ENCODE measurements around the gene UNC80.

Gene UNC80

DNA sequence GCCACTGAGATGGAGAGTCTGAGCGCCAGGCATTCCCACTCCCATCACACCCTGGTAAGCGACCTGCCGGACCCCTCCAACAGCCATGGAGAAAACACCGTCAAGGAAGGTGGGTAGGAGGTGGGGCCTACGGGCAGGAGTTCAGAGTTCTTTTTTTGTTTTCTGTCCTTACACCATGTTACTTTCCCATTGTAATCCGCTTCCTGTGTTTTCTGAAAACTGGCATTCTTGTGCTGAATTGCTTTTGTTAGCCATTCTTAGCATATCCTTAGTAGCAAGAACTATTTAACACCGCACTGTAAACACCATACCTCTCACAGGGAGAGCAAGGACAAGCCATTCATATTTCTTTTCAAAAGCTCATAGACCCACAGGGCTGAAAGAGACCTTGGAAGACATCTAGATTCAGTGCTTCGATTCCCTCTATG lies 46.2 kb downstream of the UNC80 start:
- DNase-seq, result no peak

DNA sequence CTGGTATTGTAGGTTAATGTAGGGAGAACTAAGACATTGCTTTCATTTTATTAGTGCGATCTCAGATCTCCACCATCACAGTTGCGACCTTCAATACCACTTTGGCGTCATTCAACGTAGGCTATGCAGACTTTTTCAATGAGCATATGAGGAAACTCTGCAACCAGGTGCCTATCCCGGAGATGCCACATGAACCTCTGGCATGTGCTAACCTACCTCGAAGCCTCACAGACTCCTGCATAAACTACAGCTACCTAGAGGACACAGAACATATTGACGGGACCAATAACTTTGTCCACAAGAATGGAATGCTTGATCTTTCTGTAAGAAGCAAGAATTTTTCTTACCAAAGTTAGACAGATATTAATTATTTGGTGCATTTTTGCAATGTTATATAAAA lies 47.3 kb downstream of the UNC80 start:
- DNase-seq, result no peak

GRCh38 chr2:209821806-209822205 lies 50.2 kb downstream of the UNC80 start:
- no peak for DNase-seq

DNA sequence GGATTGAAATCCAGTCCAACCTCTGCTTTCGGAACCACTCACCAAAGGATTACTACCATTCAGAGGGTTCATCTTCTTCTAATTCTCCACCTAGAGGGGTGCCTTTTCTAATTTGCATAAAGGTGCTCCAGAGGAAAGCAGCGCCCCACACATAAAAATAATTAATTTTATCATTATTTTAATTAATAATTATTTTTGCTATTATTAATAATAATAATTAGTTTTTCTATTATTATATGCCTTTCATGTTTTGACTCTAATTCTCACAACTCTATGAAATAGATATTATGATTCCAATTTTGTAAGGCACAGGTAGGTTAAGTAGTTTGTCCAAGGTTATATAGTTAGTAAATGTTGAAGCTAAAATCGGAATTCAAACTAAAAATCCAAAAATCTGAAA lies 51.9 kb downstream of the UNC80 start:
- DNase-seq, result no peak

DNA sequence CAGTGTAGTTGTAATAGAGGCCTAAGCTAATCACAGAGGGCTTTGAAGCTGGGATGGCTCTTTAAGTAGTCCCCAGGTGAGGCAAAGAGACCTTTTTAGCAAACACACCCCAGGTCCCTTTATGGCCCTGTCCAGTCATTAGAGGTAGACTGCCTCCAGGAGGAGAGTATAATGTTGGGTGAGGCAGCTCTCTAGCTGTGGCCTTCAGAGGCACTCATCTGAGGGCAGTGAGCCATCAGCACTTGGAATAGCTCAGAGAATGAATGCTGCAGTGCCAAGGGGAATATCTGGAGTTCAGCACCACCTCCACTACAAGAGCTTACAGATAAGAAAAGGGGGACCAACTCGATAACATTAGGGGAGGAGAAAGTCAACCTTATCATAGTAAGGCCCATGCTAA lies 52.8 kb downstream of the UNC80 start:
- DNase-seq, result no peak

- DNase-seq, result no peak
Observed at GRCh38 chr2:209830722-209831465, 59.3 kb downstream of the UNC80 start.

DNA sequence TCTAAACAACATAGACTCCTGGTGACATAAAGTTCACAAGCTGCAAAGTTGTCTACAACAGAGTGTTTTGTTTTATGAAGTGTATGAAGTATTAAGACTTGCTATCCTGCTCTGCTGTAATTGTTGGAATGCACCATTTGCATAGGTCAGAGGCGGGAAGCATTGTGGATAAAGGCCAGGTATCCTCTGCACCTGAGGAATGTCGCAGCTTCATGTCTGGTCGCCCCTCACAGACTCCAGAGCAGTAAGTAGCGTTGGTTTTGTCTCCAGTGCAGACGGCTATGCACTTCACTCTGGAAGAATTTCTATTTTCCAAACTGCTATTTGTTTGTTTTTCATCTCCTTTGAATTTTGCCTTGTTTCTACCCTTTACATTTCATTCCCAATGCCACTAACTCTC lies 63.1 kb downstream of the UNC80 start:
- DNase-seq, result no peak

DNA sequence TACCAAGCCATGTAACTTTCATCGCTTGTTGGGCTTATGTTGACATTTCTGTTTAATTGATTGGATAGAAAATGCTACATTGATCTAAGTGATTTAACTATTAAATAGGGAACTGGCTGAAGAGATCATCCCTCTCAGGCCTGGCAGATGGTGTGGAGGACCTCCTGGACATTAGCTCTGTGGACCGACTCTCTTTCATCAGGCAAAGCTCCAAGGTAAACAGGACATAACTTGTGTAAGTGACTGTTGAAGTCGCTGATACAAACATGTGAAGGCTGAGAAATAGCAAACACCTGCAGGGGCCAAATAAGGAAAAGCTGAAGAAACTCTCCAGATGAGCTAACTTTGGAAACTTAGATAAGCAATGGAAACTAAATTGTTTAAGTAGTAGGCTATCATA lies 68.8 kb downstream of the UNC80 start:
- no peak for DNase-seq

- DNase-seq, result no peak
Observed at GRCh38 chr2:209845666-209846065, 74.0 kb downstream of the UNC80 start.

GRCh38 chr2:209864716-209865295 lies 93.2 kb downstream of the UNC80 start:
- no peak for DNase-seq

GRCh38 chr2:209868271-209868994 lies 96.8 kb downstream of the UNC80 start:
- DNase-seq, result no peak

GRCh38 chr2:209870067-209870466 lies 98.4 kb downstream of the UNC80 start:
- no peak for DNase-seq

DNA sequence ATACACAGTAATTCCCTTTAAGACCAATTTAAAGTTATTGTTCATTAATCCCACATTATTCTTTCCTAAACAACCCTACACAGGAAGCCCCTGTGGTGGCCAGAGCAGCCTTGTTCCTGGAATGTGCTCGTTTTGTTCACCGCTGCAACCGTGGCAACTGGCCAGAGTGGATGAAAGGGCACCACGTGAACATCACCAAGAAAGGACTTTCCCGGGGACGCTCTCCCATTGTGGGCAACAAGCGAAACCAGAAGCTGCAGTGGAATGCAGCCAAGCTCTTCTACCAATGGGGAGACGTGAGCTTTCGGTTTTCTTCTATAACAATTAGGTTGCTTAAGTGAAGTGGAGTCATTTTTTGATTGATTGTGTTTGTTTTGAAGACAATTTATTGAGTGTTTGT lies 101.0 kb downstream of the UNC80 start:
- DNase-seq, result no peak

DNA sequence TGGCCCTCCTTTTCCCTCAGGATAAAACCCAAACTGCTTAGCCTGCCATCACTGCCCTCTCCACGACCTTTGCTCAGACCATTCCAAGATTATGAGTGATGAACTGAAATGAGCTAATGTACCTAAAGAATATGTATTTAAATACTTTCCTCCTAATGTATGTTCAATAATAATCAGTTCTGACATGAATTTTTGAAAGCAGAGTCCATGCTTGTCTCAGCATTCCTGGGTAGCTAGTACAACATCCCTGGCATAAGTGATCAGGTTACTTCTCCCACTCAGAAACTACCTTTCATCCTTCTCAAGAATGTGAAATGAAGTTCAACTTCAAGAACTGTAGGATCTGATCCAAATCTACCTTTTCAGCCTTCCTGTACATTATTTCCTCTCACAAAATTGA lies 103.6 kb downstream of the UNC80 start:
- no peak for DNase-seq

GRCh38 chr2:209876211-209876610 lies 104.6 kb downstream of the UNC80 start:
- no peak for DNase-seq

DNA sequence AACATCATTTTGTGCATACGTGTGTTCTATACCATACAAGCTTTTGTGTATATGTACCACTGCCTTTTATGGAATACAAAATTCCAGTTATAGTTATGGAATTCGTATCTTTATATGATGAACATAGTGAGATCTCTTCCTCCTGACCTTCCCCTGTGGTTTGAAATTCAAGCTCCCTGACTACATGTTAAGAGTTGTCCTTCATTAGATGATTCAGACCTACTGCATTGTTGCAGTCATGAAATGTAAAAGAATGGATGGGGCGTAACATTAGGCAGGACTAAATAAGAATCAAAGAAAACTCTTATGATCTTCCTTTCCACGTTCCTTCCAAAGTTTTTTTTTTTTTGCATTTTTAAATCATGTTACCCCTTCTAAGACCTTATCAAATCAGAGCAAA lies 107.1 kb downstream of the UNC80 start:
- no peak for DNase-seq

DNA sequence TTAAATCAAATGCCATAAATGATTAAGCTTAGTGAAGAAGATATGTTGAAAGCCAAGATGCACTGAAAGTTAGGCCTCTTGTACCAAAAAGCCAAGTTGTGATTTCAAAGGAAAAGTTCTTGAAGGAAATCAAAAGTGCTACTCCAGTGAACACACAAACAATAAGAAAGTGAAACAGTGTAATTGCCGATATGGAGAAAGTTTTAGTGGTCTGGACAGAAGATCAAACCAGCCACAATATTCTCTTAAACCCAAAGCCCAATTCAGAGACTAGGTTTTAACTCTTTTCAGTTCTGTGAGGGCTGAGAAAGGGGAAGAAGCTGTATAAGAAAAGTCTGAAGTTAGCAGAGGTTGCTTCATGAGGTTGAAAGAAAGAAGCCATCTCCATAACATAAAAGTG lies 129.0 kb downstream of the UNC80 start:
- no peak for DNase-seq

GRCh38 chr2:209901172-209901571 lies 129.5 kb downstream of the UNC80 start:
- DNase-seq, result no peak

DNA sequence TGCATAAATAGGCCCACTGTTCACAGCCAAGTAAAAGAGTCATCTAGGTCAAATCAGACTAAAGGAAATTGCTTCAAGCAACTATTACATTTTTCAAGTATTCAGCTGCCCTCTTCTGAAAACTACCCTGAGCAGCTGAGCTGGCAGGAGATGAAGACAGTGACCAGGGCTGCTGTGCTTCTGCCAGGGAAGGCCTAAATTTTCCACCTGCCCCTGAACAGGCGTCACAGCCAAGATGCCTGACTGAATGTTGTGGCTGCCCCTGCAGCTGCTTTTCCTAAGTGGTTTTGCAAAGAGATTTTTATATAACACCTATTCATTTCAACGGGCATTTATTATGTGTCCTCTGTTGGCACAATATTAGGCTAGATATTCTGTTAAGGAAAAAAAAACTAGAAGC lies 134.1 kb downstream of the UNC80 start:
- DNase-seq, result no peak

DNA sequence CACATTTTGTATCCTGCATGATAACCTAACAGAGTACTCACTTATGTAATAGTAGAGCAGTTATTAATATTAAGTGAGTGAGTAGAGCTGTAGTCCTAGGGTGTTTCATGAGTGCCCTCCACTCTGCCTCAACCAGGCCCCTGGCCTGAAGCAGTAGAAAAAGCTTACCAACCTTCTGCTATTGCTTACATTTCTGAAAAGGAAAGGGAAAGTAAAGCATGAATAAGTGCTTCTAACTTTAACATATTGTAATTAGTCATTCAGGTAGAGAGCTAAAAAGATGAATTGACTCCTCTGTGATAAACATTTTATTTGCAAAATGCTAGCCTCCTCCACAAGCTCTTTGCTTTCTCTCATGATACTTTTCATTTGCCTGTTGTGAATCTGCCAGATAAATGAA lies 136.1 kb downstream of the UNC80 start:
- DNase-seq, result no peak

DNA sequence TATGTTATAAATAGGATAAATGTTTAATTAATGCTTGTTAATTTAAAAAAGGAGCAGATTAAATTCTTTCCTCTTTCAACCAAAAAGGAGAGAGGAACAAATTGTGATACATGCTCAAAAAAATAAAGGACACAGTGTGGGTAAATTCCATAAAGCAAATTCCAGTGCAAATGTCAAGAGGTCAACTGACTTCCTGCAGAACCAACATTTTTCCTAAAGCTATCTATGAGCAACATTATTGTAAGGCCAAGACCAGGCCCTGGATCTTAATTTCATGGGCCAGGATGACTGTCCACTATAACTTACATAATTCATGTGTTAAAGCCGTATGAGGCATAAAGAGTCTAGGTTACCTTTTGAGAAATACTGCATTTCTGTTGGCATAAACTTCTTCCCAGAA lies 136.9 kb downstream of the UNC80 start:
- no peak for DNase-seq

DNA sequence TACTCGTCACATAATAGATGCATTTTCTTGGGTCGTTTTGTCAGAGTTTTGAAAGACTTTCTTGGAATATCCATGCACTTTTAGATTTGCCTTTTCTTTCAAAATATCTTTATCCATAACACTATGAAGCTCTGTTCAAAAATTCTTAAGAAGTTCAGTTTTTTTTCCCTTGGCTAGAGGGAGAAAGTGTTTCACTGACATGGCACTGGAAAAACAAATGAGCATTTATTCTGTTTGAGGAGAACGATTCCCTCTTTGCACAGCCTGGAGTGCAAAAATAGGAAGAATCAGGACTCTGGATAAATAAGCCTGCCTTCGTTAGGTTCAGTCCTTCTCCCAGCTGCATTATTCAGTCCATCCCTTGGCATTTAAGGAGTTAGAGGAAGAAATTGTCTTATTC lies 139.9 kb downstream of the UNC80 start:
- no peak for DNase-seq

DNA sequence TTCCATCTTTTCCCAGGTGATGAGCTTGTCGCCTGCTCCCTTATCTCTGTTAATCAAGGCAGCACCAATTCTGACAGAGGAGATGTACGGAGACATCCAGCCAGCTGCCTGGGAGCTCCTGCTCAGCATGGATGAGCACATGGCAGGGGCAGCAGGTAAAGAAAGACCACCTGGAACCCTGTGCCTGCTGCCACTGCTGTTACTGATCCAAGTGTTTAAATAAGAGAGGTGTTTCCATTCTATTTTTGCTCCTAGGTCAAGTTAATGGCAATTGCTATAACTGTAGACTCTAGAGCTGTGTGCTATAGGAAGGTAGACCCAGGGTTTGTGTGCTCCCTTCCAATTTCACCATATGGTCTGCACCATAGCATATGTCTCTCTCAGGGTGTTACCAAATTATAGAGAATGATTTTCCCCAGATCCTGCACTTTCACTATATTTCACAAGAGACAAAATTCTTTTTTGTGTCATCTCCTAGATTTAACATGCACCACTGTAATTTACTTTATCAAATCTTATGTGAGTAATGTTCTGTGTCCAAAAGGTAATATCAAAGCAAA lies 142.2 kb downstream of the UNC80 start:
- no peak for DNase-seq

DNA sequence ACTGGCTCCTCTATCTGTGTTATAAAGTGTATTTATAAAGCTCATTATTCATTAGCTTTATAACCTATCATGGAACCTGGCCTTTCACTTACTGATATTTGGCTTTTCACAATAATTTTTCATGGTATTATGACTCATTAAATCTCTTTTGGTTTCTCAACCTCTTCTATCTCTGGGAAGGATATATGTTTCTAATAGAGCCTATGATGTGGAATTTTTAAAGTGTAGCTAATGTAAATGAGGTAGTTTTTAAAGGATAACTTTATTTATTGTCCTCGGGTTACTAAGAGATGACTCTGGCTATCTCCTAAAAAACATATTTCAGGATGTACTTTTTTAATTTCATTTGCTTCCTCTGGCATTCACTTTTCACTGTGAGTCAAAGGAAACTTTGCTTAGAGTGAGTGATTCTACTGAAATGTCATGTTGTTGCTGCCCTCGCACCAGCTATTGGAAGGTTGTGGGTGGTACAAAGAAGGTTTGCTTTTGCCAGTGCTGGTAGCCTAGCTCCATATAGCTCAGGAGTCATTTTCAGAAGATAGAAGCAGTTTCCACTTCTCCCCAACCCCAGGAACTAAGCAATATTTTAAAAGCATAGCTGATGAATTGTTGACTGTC lies 145.6 kb downstream of the UNC80 start:
- no peak for DNase-seq
